Tongue (tissue), 2 donors: ENCODE data around the gene LRIG1. TPM values are rescaled to one million over a fixed set of nuclear protein-coding genes. Genes with fewer than 3 reads are reported as not detected.

ENCODE experiments used
- DNase-seq: peaks from one replicate; pipeline ENCODE4 v3.0.0-alpha.2; 2015
- total RNA-seq: library from RNA; depleted of rRNA; stranded (reverse); fragments of >200 nt; gene quantifications from one replicate; pipeline ENCODE4 v1.2.3, GENCODE V29; 2014

LRIG1 gene
- total RNA-seq, 1 donor from 2014 or later, result 195 TPM

GRCh38 chr3:66344848-66345578, 155.8 kb downstream of the LRIG1 start:
- no peak for DNase-seq

- no peak for DNase-seq
Measured at GRCh38 chr3:66344391-66344811, 156.4 kb downstream of the LRIG1 start.

GRCh38 chr3:66342717-66343356, 158.0 kb downstream of the LRIG1 start:
- DNase-seq, result peak; percentile 80

GRCh38 chr3:66338927-66339326, 161.9 kb downstream of the LRIG1 start:
- no peak for DNase-seq

GRCh38 chr3:66336333-66336766, 164.5 kb downstream of the LRIG1 start:
- DNase-seq, result peak; percentile 43

- no peak for DNase-seq
Measured at GRCh38 chr3:66335671-66336070, 165.2 kb downstream of the LRIG1 start.
